ENCODE results near the gene PI4K2A. TPM values are rescaled to one million over a fixed set of nuclear protein-coding genes. Genes with fewer than 3 reads are reported as not detected.

The PI4K2A gene
- total and polyA plus RNA-seq, 4 donors, result 6.5 to 16.7 (median 12.1) TPM

DNA sequence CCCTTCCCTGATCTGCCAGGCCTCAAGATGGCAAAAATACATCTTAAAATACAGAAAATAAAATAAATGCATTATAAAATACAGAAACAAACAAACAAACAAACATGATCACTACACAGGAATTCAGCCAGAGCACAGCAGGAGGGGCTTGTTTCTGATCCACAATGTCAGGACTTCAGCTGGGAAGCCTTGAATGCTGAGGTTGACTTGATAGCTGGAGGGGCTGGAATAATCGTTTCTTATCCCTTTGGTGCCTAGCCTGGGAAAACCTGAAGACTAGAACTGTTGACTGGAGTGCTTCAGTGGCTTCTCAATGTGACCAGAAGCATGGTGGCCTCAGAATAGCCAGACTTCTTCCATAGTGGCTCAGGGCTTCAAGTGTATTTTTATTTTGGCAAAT lies 63.9 kb downstream of the PI4K2A start:
- intact Hi-C loops (cut with DNase I), result no loop called here
- no peaks in the 10 kb centered on the region for H3K27me3 ChIP-seq (ENCODE audit: control insufficient read depth in 1 of 2, insufficient read depth in 2 of 2, low read length in 1 of 2)
- no peak overlapping the region for H3K27ac ChIP-seq (ENCODE audit: low read depth in 1 of 2, low read length in 2 of 2)
- no peaks in the 10 kb centered on the region for H3K9me3 ChIP-seq (ENCODE audit: control insufficient read depth, low read length)
- no peaks in the 10 kb centered on the region for H3K36me3 ChIP-seq (ENCODE audit: control insufficient read depth in 1 of 2, insufficient read depth in 2 of 2, low read length in 1 of 2)
- H3K4me1 ChIP-seq (ENCODE audit: control insufficient read depth in 1 of 2, insufficient read depth in 2 of 2, low read length in 2 of 2), result peaks cover 0 to 5% of the 10 kb centered on the region in 2 donors
- ATAC-seq (ENCODE audit: low FRiP score) (no peak), DNase-seq (peak in 1 of 2 donors; percentile 0)
- no peak overlapping the region for H3K4me3 ChIP-seq (ENCODE audit: low read length in 2 of 2)
- 84 to 86% methylated on average over 1 of the region's 1 CpG for WGBS, 2 donors

DNA sequence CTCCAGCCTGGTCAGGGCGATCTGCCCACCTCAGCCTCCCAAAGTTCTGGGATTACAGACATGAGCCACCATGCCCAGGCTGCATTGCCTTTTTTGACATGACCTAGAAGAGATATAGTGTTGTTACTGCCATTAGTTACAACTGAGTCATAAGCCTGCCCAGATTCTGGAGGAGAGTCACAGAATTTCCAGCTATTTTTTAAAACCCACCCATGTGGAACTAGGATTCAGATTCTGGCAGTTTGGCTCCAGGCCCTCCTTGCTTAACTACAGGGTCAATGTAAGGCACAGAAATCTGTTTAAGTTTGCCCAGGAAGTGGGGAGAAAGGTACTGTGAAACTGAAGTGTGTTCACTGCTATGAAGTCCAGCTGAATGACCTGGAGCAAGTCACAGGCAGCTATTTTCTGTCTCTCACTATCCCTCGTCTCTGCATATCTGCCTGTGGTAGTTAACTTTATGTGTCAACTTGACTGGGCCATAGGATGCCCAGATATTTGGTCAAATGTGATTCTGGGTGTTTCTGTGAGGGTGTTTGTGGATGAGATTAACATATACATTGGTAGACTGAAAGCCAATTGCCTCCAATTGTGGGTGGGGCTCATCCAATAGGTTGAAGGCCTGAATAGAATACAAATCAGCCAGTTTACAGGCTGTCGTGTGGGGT lies 64.7 kb downstream of the PI4K2A start:
- Histone ChIP-seq H3K36me3 (ENCODE audit: control insufficient read depth in 1 of 2, insufficient read depth in 2 of 2, low read length in 1 of 2) (no peaks in the 10 kb centered on the region), H3K27ac (ENCODE audit: low read depth in 1 of 2, low read length in 2 of 2) (no peak overlapping the region), H3K27me3 (ENCODE audit: control insufficient read depth in 1 of 2, insufficient read depth in 2 of 2, low read length in 1 of 2) (no peaks in the 10 kb centered on the region), H3K4me3 (ENCODE audit: low read length in 2 of 2) (no peak overlapping the region), H3K4me1 (ENCODE audit: control insufficient read depth in 1 of 2, insufficient read depth in 2 of 2, low read length in 2 of 2) (peaks cover 0 to 5% of the 10 kb centered on the region in 2 donors), H3K9me3 (ENCODE audit: control insufficient read depth, low read length) (no peaks in the 10 kb centered on the region)
- 91 to 96% methylated on average over 3 of the region's 3 CpGs for WGBS, 2 donors
- ATAC-seq (ENCODE audit: low FRiP score) (no peak), DNase-seq (no peak)
- intact Hi-C loops (cut with DNase I), result no loop called here

DNA sequence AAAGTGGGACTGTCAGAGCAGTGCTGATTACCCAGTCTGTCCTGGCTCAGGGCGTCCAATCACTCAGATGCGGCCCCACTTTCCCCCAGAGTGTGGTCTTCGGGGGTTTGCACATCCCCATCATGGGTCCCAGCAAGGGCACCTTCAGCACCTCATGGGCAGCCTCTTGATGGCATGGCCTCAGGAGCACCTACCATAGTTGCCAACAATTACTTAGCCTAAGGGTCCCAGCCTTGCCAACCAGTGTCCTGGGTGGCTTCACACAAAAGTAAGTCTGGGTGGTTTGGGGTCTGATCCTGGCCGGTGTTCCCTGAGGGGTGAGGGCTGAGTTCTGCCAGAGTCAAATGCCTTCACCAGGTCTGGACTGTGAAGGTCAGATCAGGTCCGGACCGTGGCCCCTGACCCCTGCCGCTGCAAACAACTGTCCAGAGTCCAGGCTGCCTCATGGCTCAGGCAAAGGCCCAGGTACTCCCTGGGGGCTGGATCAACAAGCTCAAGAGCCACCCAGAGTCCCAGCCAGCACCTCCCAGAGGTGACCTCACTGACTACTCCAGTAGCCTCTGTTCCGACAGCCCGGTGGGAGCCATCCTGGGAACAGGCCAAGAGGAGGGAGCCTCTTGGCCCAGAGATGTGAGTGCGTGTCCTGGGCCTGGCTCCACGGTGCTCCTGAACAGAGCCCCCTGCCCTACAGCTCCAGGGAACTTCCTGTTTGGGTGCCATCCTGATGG lies 66.8 kb downstream of the PI4K2A start:
- DNase-seq (peak in 1 of 2 donors; percentile 75), ATAC-seq (ENCODE audit: low FRiP score) (no peak)
- H3K4me3 ChIP-seq (ENCODE audit: low read length in 2 of 2), result no peak overlapping the region
- H3K27ac ChIP-seq (ENCODE audit: low read depth in 1 of 2, low read length in 2 of 2), result peak overlapping the region in 1 of 2 donors; percentile 41
- no peaks in the 10 kb centered on the region for H3K9me3 ChIP-seq (ENCODE audit: control insufficient read depth, low read length)
- no peaks in the 10 kb centered on the region for H3K36me3 ChIP-seq (ENCODE audit: control insufficient read depth in 1 of 2, insufficient read depth in 2 of 2, low read length in 1 of 2)
- WGBS, 2 donors, result 63 to 66% methylated on average over 11 of the region's 11 CpGs
- H3K27me3 ChIP-seq (ENCODE audit: control insufficient read depth in 1 of 2, insufficient read depth in 2 of 2, low read length in 1 of 2), result no peaks in the 10 kb centered on the region
- intact Hi-C loops (cut with DNase I), result no loop called here
- H3K4me1 ChIP-seq (ENCODE audit: control insufficient read depth in 1 of 2, insufficient read depth in 2 of 2, low read length in 2 of 2), result peaks cover 0 to 3% of the 10 kb centered on the region in 2 donors

DNA sequence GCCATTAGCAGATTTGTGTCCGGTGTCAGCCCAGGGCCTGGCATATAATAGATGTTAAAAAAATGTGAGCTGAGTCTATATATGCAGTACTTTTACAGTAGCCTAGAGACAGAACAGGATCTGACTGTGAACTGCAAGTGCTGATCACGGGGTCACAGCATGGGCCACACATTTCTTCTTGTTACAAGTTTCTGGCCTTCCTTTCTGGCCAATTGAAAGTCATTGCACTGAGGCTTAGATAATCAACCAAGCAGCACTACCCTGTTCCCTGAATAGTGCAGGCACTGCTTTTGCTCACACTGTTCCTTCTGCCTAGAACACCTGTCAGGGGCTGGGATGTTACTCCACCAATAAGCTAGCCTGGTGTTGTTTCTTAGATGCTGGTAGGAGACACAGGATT lies 67.7 kb downstream of the PI4K2A start:
- no peak overlapping the region for H3K4me3 ChIP-seq (ENCODE audit: low read length in 2 of 2)
- H3K27ac ChIP-seq (ENCODE audit: low read depth in 1 of 2, low read length in 2 of 2), result peak overlapping the region; percentile 20 to 58
- intact Hi-C loops (cut with DNase I), result no loop called here
- ATAC-seq (ENCODE audit: low FRiP score) (no peak), DNase-seq (peak in 1 of 2 donors; percentile 20)
- no peaks in the 10 kb centered on the region for H3K36me3 ChIP-seq (ENCODE audit: control insufficient read depth in 1 of 2, insufficient read depth in 2 of 2, low read length in 1 of 2)
- H3K4me1 ChIP-seq (ENCODE audit: control insufficient read depth in 1 of 2, insufficient read depth in 2 of 2, low read length in 2 of 2), result peaks cover 0 to 3% of the 10 kb centered on the region in 2 donors
- no peaks in the 10 kb centered on the region for H3K27me3 ChIP-seq (ENCODE audit: control insufficient read depth in 1 of 2, insufficient read depth in 2 of 2, low read length in 1 of 2)
- no peaks in the 10 kb centered on the region for H3K9me3 ChIP-seq (ENCODE audit: control insufficient read depth, low read length)
- WGBS, 2 donors, result 46 to 53% methylated on average over 2 of the region's 2 CpGs

DNA sequence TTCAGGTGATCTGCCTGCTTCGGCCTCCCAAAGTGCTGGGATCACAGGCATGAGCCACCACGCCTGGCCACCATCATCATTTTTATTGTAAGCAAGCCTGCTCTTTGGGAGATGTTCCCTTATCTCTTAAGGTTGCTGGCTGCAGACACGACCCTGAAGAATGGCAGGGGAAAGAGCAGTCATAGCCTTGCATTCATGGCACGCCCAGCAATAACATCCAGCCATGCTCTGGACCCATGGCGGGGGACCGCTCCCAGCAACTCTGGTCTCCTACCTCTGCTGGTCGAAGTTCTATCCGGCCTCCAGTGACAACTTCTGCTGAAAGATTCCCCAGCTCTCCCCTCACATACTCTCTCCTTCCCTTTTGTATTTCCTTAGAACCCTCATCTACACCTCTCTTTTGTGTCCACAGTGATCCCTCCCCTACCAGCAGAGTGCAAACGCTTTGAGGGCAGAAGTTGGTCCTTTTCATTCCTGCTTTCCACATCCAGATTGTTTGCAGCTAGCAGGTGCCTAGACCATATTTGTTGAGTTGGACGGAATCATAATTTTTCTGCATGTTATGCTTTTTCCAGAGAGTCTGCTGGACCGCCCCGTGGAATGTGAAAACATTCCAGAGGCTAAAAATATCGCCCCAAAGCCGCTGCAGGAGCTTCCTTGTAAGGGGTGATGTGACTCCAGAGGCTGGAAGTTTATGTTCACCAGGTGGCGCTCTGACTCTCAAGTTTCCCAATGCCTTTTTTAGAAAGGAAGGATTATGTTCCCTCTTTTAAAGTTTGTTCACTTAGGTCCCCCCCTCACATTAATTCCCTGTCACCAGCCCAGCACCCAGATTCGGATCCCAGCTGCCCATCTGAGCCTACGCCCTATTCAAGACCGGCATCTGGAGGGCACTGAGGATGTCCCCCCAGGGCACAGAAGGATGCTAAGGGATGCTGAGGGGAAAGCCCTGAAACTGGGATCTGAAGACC lies 68.8 kb downstream of the PI4K2A start:
- Histone ChIP-seq H3K36me3 (ENCODE audit: control insufficient read depth in 1 of 2, insufficient read depth in 2 of 2, low read length in 1 of 2) (no peaks in the 10 kb centered on the region), H3K4me1 (ENCODE audit: control insufficient read depth in 1 of 2, insufficient read depth in 2 of 2, low read length in 2 of 2) (peaks cover 0 to 3% of the 10 kb centered on the region in 2 donors), H3K27me3 (ENCODE audit: control insufficient read depth in 1 of 2, insufficient read depth in 2 of 2, low read length in 1 of 2) (no peaks in the 10 kb centered on the region), H3K27ac (ENCODE audit: low read depth in 1 of 2, low read length in 2 of 2) (peak overlapping the region; percentile 69 to 87), H3K9me3 (ENCODE audit: control insufficient read depth, low read length) (no peaks in the 10 kb centered on the region), H3K4me3 (ENCODE audit: low read length in 2 of 2) (no peak overlapping the region)
- ATAC-seq (ENCODE audit: low FRiP score) (peak; percentile 51), DNase-seq (peak; percentile 89 to 90)
- intact Hi-C loops (cut with DNase I), result no loop called here
- 36 to 38% methylated on average over 18 of the region's 18 CpGs for WGBS, 2 donors

DNA sequence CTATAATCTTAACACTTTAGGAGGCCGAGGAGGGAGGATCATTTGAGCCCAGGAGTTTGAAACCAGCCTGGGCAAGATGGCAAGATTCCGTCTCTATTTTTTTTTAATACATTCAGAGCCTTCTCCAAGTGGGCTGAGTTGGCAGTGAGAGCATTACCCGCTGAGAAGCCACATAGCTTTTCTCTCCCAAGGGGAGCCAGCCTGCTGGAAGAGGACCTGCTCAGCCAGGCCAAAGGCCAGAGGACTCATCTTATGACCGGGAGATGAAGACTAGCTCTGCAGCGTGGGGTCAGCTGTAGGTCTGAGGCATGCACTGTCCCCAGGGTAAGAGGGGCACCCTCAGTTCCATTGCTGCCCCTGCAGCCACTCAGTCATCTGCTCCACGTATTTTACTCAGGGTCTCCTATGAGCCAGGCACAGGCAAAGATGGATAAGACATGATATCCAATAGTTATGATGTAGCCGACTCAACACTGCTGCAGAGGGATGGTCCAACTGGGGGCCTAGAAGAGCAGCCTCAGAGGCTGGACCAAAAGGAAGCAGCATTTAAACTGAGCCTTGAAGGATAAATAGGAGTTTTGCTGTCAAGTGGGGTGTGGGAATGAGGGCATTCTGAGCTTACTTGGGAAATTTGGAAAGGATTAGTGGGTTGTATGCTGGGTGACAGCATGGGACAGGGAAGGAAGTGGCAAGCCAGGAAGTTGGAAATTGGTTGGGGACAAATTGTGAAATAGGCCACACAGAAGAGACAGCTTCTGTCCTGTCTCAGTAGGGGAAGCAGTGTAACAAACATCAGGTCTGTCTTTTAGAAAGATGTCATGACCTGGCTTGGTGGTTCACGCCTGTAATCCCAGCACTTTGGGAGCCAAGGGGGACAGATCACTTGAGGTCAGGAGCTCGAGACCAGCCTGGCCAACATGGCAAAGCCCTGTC lies 71.4 kb downstream of the PI4K2A start:
- Histone ChIP-seq H3K4me3 (ENCODE audit: low read length in 2 of 2) (no peak overlapping the region), H3K9me3 (ENCODE audit: control insufficient read depth, low read length) (no peaks in the 10 kb centered on the region), H3K27me3 (ENCODE audit: control insufficient read depth in 1 of 2, insufficient read depth in 2 of 2, low read length in 1 of 2) (no peaks in the 10 kb centered on the region), H3K27ac (ENCODE audit: low read depth in 1 of 2, low read length in 2 of 2) (peak overlapping the region; percentile 6 to 66), H3K36me3 (ENCODE audit: control insufficient read depth in 1 of 2, insufficient read depth in 2 of 2, low read length in 1 of 2) (no peaks in the 10 kb centered on the region), H3K4me1 (ENCODE audit: control insufficient read depth in 1 of 2, insufficient read depth in 2 of 2, low read length in 2 of 2) (peaks cover 0 to 3% of the 10 kb centered on the region in 2 donors)
- ATAC-seq (ENCODE audit: low FRiP score) (no peak), DNase-seq (peak in 1 of 2 donors; percentile 61)
- WGBS, 2 donors, result 16 to 29% methylated on average over 9 of the region's 9 CpGs
- intact Hi-C loops (cut with DNase I), result no loop called here

DNA sequence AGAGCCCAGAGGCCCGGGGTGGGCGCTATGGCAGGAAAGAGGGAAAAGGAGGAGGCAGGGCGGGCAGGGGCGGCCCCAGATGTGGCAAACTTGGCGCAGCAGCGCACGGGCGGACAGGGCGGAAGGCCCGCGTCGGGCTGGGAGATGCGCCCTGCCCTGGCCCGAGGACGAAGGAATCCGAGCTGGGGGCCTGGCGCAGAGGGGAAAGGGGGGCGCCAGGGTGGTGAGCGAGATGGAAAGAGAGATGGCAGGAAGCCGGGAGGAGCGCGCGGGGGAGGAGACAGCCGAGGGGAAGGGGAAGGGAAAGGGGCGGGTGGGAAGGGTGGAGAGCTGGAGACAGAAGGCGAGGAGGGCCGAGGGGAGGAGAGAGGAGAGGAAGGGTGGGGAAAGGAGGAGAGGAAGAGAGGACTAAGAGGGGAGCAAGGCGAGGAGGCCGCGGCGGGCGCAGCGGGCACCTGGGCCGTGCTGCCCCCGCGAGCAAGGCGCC lies 72.9 kb downstream of the PI4K2A start, which contains the start of gene MARVELD1:
TSS of gene MARVELD1 (plus strand) at position 392 of the 487 bp plus-strand sequence. CDS start 147 bp downstream, outside the sequence.
- Histone ChIP-seq H3K36me3 (ENCODE audit: control insufficient read depth in 1 of 2, insufficient read depth in 2 of 2, low read length in 1 of 2) (peaks cover 0 to 2% of the 10 kb centered on the region in 2 donors), H3K27ac (ENCODE audit: low read depth in 1 of 2, low read length in 2 of 2) (peak within 1 kb of the TSS; percentile 87 to 99), H3K4me1 (ENCODE audit: control insufficient read depth in 1 of 2, insufficient read depth in 2 of 2, low read length in 2 of 2) (peaks cover 0 to 3% of the 10 kb centered on the region in 2 donors), H3K9me3 (ENCODE audit: control insufficient read depth, low read length) (no peaks in the 10 kb centered on the region), H3K4me3 (ENCODE audit: low read length in 2 of 2) (peak within 1 kb of the TSS; percentile 24 to 77), H3K27me3 (ENCODE audit: control insufficient read depth in 1 of 2, insufficient read depth in 2 of 2, low read length in 1 of 2) (no peaks in the 10 kb centered on the region)
- intact Hi-C loops (cut with DNase I), result no loop called here
- DNase-seq (peak; percentile 90 to 94), ATAC-seq (ENCODE audit: low FRiP score) (peak; percentile 37)
- 1% methylated on average over 25 to 37 of the region's 37 CpGs for WGBS, 2 donors

Data from aorta (tissue), 5 donors.